ENCODE results near the gene CA12. TPM values are rescaled to one million over a fixed set of nuclear protein-coding genes. Genes with fewer than 3 reads are reported as not detected.
A peak's percentile ranks its signal among the peaks of the same experiment; 100 is the strongest.
"Not testable (repeated sequence)": the region's sequence is repeated elsewhere in the genome, so short reads cannot be mapped to it uniquely, and the experiment has no call there.

The CA12 gene
- total RNA-seq, 2 experiments from 2014 or later: 0.32 to 0.46 TPM

DNA sequence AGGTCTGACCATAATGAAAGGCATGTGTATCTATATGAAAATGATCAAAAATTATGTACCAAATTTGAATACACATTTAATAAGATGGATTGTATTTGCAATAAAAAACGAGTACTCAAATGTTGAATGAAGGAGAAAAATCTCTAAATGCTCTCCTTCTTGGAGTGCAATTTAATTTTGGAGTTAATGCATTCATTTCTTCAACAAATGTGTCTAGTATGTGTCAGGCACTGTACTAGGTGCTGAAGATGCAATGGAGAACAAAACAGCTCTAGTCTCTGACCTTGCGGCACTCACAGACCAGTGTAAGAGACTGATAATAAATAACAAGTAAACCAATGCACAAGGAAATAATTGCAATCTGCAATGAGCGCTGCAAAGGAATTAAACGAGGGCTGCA lies 28.8 kb downstream of the CA12 start:
- intact Hi-C loops (cut with DNase I, micrococcal nuclease): no loop called here
- no peaks in the 10 kb centered on the region for H3K9me3 Mint-ChIP-seq (ENCODE audit: low read depth)
- POLR2A ChIA-PET: no interaction called here
- DNase-seq: no peak
- no peaks in the 10 kb centered on the region for H3K4me1 Mint-ChIP-seq
- no peaks in the 10 kb centered on the region for H3K36me3 Mint-ChIP-seq (ENCODE audit: low read depth)
- no peak overlapping the region for H3K27ac Mint-ChIP-seq
- no peak for ATAC-seq
- CTCF ChIA-PET: interaction anchor here (0.9 kb wide), 1 partner anchor 437 kb away, joined by 4 read pairs; no protein-coding TSS in a partner anchor
- H3K27me3 Mint-ChIP-seq: no peaks in the 10 kb centered on the region
- H3K4me3 Mint-ChIP-seq: no peak overlapping the region

GRCh38 chr15:63351170-63351569 lies 30.5 kb downstream of the CA12 start:
- Mint-ChIP-seq H3K27ac (no peak overlapping the region), H3K27me3 (no peaks in the 10 kb centered on the region), H3K36me3 (ENCODE audit: low read depth) (no peaks in the 10 kb centered on the region), H3K4me3 (no peak overlapping the region), H3K9me3 (ENCODE audit: low read depth) (no peaks in the 10 kb centered on the region), H3K4me1 (no peaks in the 10 kb centered on the region)
- ChIA-PET CTCF (interaction anchor here (1.4 to 1.9 kb wide), 2 partner anchors 20 to 88 kb away, joined by 4 to 6 read pairs; no protein-coding TSS in a partner anchor), POLR2A (no interaction called here)
- no peak for DNase-seq
- intact Hi-C loops (cut with DNase I, micrococcal nuclease): no loop called here
- no peak for ATAC-seq

DNA sequence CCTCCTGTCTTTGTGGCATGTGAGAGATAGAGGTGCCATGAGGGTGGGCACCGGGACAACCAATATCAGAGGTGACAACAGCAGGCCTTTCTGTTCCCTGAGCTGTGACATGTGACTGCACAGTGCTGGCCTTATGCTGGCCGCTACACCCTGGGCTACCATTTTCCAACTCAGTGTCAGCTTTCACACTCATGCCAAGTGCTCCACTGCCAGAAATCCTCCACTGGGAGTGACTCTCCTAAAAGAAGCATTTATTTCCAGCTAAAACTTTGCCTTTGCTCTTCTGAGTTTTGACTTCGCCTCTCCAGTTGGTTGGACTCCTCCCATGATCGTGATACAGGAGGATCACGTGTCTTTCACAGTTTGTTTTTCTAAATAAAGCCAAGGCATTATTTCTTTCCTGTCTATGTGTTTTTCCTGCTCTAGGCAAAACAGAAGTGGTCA lies 31.4 kb downstream of the CA12 start:
- no peak overlapping the region for H3K4me3 Mint-ChIP-seq
- H3K27ac Mint-ChIP-seq: no peak overlapping the region
- no peak for DNase-seq
- ChIA-PET CTCF (interaction anchor here (1.1 to 1.9 kb wide), 2 partner anchors 19 to 60 kb away, joined by 4 to 6 read pairs; no protein-coding TSS in a partner anchor), POLR2A (no interaction called here)
- H3K27me3 Mint-ChIP-seq: no peaks in the 10 kb centered on the region
- H3K9me3 Mint-ChIP-seq (ENCODE audit: low read depth): no peaks in the 10 kb centered on the region
- H3K4me1 Mint-ChIP-seq: no peaks in the 10 kb centered on the region
- intact Hi-C loops (cut with DNase I, micrococcal nuclease): no loop called here
- no peaks in the 10 kb centered on the region for H3K36me3 Mint-ChIP-seq (ENCODE audit: low read depth)
- ATAC-seq: no peak

- ATAC-seq (no peak), DNase-seq (no peak)
- H3K4me1 Mint-ChIP-seq: no peaks in the 10 kb centered on the region
- no peak overlapping the region for H3K27ac Mint-ChIP-seq
- H3K9me3 Mint-ChIP-seq (ENCODE audit: low read depth): no peaks in the 10 kb centered on the region
- no peak overlapping the region for H3K4me3 Mint-ChIP-seq
- no peaks in the 10 kb centered on the region for H3K36me3 Mint-ChIP-seq (ENCODE audit: low read depth)
- intact Hi-C loops (cut with DNase I, micrococcal nuclease): no loop called here
- H3K27me3 Mint-ChIP-seq: no peaks in the 10 kb centered on the region
- CTCF ChIA-PET: interaction anchor here (1.1 kb wide), 1 partner anchor 59 kb away, joined by 4 read pairs; no protein-coding TSS in a partner anchor
- POLR2A ChIA-PET: no interaction called here
Measured at GRCh38 chr15:63349621-63350020, 32.0 kb downstream of the CA12 start.

DNA sequence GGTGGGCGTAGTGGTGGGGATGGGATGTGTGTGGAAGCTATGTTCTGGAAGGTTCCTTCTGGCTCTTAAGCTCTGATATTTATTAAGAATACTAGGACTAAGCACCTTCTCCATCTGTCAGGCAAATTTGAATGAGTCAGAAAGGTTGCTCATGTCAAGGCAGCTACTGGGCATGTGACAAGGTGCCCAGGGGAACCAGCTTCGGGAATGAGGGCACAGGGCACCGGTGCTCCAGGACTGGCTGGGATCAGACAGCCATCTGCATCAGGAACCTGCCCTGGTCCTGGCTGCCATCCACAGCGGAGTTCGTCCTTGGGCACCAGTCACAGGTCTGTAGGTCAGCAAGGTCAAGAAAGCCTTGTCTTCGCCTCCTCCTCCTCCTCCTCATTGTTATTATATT lies 32.5 kb downstream of the CA12 start:
- Mint-ChIP-seq H3K27me3 (no peaks in the 10 kb centered on the region), H3K4me3 (no peak overlapping the region), H3K4me1 (no peaks in the 10 kb centered on the region), H3K27ac (no peak overlapping the region), H3K36me3 (ENCODE audit: low read depth) (no peaks in the 10 kb centered on the region), H3K9me3 (ENCODE audit: low read depth) (no peaks in the 10 kb centered on the region)
- no peak for DNase-seq
- ChIA-PET POLR2A (no interaction called here), CTCF (interaction anchor here (1.3 kb wide), 1 partner anchor 301 kb away, joined by 4 read pairs; no protein-coding TSS in a partner anchor)
- intact Hi-C loops (cut with DNase I, micrococcal nuclease): no loop called here
- ATAC-seq: no peak

GRCh38 chr15:63348392-63348791 lies 33.3 kb downstream of the CA12 start:
- Mint-ChIP-seq H3K4me1 (no peaks in the 10 kb centered on the region), H3K4me3 (no peak overlapping the region), H3K36me3 (ENCODE audit: low read depth) (no peaks in the 10 kb centered on the region), H3K27me3 (no peaks in the 10 kb centered on the region), H3K9me3 (ENCODE audit: low read depth) (no peaks in the 10 kb centered on the region), H3K27ac (no peak overlapping the region)
- ATAC-seq: no peak
- POLR2A ChIA-PET: no interaction called here
- intact Hi-C loops (cut with DNase I, micrococcal nuclease): no loop called here
- no peak for DNase-seq
- CTCF ChIA-PET: interaction anchor here (1.3 kb wide), 1 partner anchor 300 kb away, joined by 4 read pairs; no protein-coding TSS in a partner anchor

- Mint-ChIP-seq H3K9me3 (ENCODE audit: low read depth) (no peaks in the 10 kb centered on the region), H3K4me1 (no peaks in the 10 kb centered on the region), H3K36me3 (ENCODE audit: low read depth) (no peaks in the 10 kb centered on the region), H3K27me3 (no peaks in the 10 kb centered on the region), H3K27ac (no peak overlapping the region), H3K4me3 (no peak overlapping the region)
- no peak for ATAC-seq
- intact Hi-C loops (cut with DNase I, micrococcal nuclease): no loop called here
- no peak for DNase-seq
- CTCF ChIA-PET: interaction anchor here (0.5 to 1.1 kb wide), 4 partner anchors 56 to 1044 kb away, joined by 3 read pairs; no protein-coding TSS in a partner anchor
- POLR2A ChIA-PET: no interaction called here
Measured at GRCh38 chr15:63347074-63347857, 34.4 kb downstream of the CA12 start.

GRCh38 chr15:63345391-63345752 lies 36.3 kb downstream of the CA12 start:
- Mint-ChIP-seq H3K27me3 (no peaks in the 10 kb centered on the region), H3K36me3 (ENCODE audit: low read depth) (no peaks in the 10 kb centered on the region), H3K4me1 (no peaks in the 10 kb centered on the region), H3K27ac (no peak overlapping the region), H3K9me3 (ENCODE audit: low read depth) (no peaks in the 10 kb centered on the region), H3K4me3 (no peak overlapping the region)
- CTCF ChIA-PET: interaction anchor here (0.6 to 0.7 kb wide), 2 partner anchors 178 to 286 kb away, joined by 3 read pairs; no protein-coding TSS in a partner anchor
- no peak for DNase-seq
- intact Hi-C loops (cut with DNase I, micrococcal nuclease): no loop called here
- no peak for ATAC-seq
- POLR2A ChIA-PET: no interaction called here

- Mint-ChIP-seq H3K9me3 (ENCODE audit: low read depth) (no peaks in the 10 kb centered on the region), H3K27ac (peak overlapping the region; percentile 49), H3K4me3 (no peak overlapping the region), H3K4me1 (no peaks in the 10 kb centered on the region), H3K27me3 (no peaks in the 10 kb centered on the region), H3K36me3 (ENCODE audit: low read depth) (no peaks in the 10 kb centered on the region)
- DNase-seq (no peak), ATAC-seq (no peak)
- ChIA-PET POLR2A (no interaction called here), CTCF (interaction anchor here (0.7 kb wide), 2 partner anchors 36 to 179 kb away, joined by 3 read pairs; no protein-coding TSS in a partner anchor)
- intact Hi-C loops (cut with DNase I, micrococcal nuclease): no loop called here
Measured at GRCh38 chr15:63344731-63345390, 36.8 kb downstream of the CA12 start.

GRCh38 chr15:63342996-63343562 lies 38.6 kb downstream of the CA12 start:
- intact Hi-C loops (cut with DNase I, micrococcal nuclease); POLR2A ChIA-PET; H3K9me3 Mint-ChIP-seq (ENCODE audit: low read depth); H3K4me3 Mint-ChIP-seq; H3K4me1 Mint-ChIP-seq; DNase-seq; ATAC-seq; H3K36me3 Mint-ChIP-seq (ENCODE audit: low read depth); H3K27ac Mint-ChIP-seq; H3K27me3 Mint-ChIP-seq: not testable (repeated sequence)
- CTCF ChIA-PET: interaction anchor here (0.7 kb wide), 1 partner anchor 54 kb away, joined by 5 read pairs; no protein-coding TSS in a partner anchor

GRCh38 chr15:63341898-63342297 lies 39.7 kb downstream of the CA12 start:
- no peaks in the 10 kb centered on the region for H3K27me3 Mint-ChIP-seq
- H3K4me1 Mint-ChIP-seq: no peaks in the 10 kb centered on the region
- POLR2A ChIA-PET: no interaction called here
- CTCF ChIA-PET: no interaction called here
- H3K4me3 Mint-ChIP-seq: no peak overlapping the region
- ATAC-seq: no peak
- no peaks in the 10 kb centered on the region for H3K9me3 Mint-ChIP-seq (ENCODE audit: low read depth)
- DNase-seq: no peak
- no peaks in the 10 kb centered on the region for H3K36me3 Mint-ChIP-seq (ENCODE audit: low read depth)
- H3K27ac Mint-ChIP-seq: no peak overlapping the region
- intact Hi-C loops (cut with DNase I, micrococcal nuclease): no loop called here

Data from activated CD4-positive, alpha-beta T cell treated with anti-CD3 and anti-CD28 coated beads for 36 hours (primary cell).